MCF 10A (cell line): ENCODE data around the gene SULT1C2. TPM values are rescaled to one million over a fixed set of nuclear protein-coding genes. Genes with fewer than 3 reads are reported as not detected.

Experiments used
- BruUV-seq: library from RNA; stranded (reverse); fragments of 400-500 nt; replicated peaks from 2 replicates; lab custom pipeline; 2021; lab: Mats Ljungman, UMichigan
- CTCF ChIA-PET: fragments of 300-600 bp; sonication (Branson Sonifier 250); formaldehyde crosslinking; extraction: SDS; loops from one replicate; lab custom pipeline; 2021; ENCODE audit warnings: antibody characterized with exemption, inconsistent platforms; lab: Yijun Ruan, JAX
- POLR2A ChIA-PET: fragments of 300-600, 350-650 bp; sonication (Branson Sonifier 250); formaldehyde crosslinking; extraction: SDS; loops from one replicate; lab custom pipeline; 2020; ENCODE audit warnings: antibody characterized with exemption, inconsistent platforms; lab: Yijun Ruan, JAX
- DNase-seq: peaks from one replicate; pipeline ENCODE4 v3.0.0-alpha.2; 2018; ENCODE audit not compliant: unreplicated experiment
- H3K27ac Mint-ChIP-seq: one replicate; pipeline ENCODE4 v1.8.0; 2022; ENCODE audit warnings: mild to moderate bottlenecking, low read depth, mixed read lengths; ENCODE audit not compliant: unreplicated experiment
- H3K27me3 Mint-ChIP-seq: one replicate; pipeline ENCODE4 v1.8.0; 2022; ENCODE audit warnings: mixed read lengths; ENCODE audit not compliant: insufficient read depth, unreplicated experiment
- H3K36me3 Mint-ChIP-seq: one replicate; pipeline ENCODE4 v1.8.0; 2022; ENCODE audit warnings: mild to moderate bottlenecking, moderate library complexity, mixed read lengths; ENCODE audit not compliant: insufficient read depth, unreplicated experiment
- H3K4me1 Mint-ChIP-seq: one replicate; pipeline ENCODE4 v1.8.0; 2022; ENCODE audit warnings: mixed read lengths; ENCODE audit not compliant: insufficient read depth, unreplicated experiment
- H3K4me3 Mint-ChIP-seq: one replicate; pipeline ENCODE4 v1.8.0; 2022; ENCODE audit warnings: mild to moderate bottlenecking, moderate library complexity, mixed read lengths; ENCODE audit not compliant: unreplicated experiment
- H3K9me3 Mint-ChIP-seq: one replicate; pipeline ENCODE4 v1.8.0; 2022; ENCODE audit warnings: mixed read lengths; ENCODE audit not compliant: unreplicated experiment
- intact Hi-C: fragments of 100-400 bp; cut with micrococcal nuclease; formaldehyde crosslinking; loops from 2 replicates; pipeline ENCODE4 v1.14.1; 2022
- total RNA-seq: library from RNA; stranded (reverse); gene quantifications from 2 replicates; pipeline ENCODE4 v1.2.3, GENCODE V29; 2022
- TF ChIP-seq, protein P1 (sequence below): fragments of 200-600 bp; IDR thresholded peaks from one replicate; pipeline ENCODE4 v1.8.0; 2022; ENCODE audit warnings: antibody characterized with exemption, mild to moderate bottlenecking; ENCODE audit not compliant: unreplicated experiment

The SULT1C2 gene
- total RNA-seq, 1 experiment from 2014 or later, result not detected

DNA sequence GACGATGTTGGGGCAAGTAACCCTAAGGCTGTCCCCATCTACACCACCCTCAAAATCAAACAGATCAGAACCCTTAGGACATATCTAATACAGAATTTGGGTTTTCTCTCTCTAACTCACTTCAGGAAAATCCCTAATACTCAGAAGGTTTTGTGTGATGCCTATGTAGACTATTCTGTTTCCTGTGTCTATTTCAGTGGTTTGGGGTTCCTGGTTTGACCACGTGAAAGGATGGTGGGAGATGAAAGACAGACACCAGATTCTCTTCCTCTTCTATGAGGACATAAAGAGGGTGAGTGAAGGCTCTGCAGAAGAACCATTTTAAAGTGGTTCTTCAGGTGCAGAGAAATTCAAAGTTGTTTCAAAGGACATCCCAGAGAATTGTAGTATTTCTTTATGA lies 16.3 kb downstream of the SULT1C2 start:
- ChIA-PET CTCF (no interaction called here), POLR2A (no interaction called here)
- no peaks in the 10 kb centered on the region for H3K4me1 Mint-ChIP-seq
- H3K27ac Mint-ChIP-seq, result no peak overlapping the region
- no peaks in the 10 kb centered on the region for H3K36me3 Mint-ChIP-seq
- BruUV-seq, result no TSS peak
- no peak overlapping the region for H3K4me3 Mint-ChIP-seq
- TF ChIP-seq, protein P1, sequence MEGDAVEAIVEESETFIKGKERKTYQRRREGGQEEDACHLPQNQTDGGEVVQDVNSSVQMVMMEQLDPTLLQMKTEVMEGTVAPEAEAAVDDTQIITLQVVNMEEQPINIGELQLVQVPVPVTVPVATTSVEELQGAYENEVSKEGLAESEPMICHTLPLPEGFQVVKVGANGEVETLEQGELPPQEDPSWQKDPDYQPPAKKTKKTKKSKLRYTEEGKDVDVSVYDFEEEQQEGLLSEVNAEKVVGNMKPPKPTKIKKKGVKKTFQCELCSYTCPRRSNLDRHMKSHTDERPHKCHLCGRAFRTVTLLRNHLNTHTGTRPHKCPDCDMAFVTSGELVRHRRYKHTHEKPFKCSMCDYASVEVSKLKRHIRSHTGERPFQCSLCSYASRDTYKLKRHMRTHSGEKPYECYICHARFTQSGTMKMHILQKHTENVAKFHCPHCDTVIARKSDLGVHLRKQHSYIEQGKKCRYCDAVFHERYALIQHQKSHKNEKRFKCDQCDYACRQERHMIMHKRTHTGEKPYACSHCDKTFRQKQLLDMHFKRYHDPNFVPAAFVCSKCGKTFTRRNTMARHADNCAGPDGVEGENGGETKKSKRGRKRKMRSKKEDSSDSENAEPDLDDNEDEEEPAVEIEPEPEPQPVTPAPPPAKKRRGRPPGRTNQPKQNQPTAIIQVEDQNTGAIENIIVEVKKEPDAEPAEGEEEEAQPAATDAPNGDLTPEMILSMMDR, result no peak
- no peaks in the 10 kb centered on the region for H3K27me3 Mint-ChIP-seq
- no peaks in the 10 kb centered on the region for H3K9me3 Mint-ChIP-seq
- intact Hi-C loops, result no loop called here
- DNase-seq, result no peak

DNA sequence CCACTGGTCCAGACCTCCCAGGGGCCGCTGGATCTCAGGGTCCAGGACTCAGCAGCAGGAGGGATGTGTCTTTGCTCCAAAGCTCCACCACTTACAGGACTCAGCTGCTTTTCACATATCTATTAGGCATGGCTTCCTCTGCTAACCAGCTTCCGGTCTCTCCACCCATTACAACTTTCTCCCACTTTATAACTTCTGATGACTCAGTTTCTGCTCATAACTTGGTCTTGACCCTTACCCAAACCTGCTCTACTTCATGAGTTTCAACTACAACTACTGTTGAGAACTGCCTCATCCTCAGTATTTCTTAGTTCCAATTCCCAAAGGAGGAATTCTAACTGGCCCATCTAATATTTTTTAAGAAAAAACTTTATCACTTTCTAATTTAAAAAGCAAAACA lies 17.2 kb downstream of the SULT1C2 start:
- no peak overlapping the region for H3K4me3 Mint-ChIP-seq
- intact Hi-C loops, result no loop called here
- H3K4me1 Mint-ChIP-seq, result no peaks in the 10 kb centered on the region
- no peak for DNase-seq
- TF ChIP-seq, protein P1, result no peak
- H3K36me3 Mint-ChIP-seq, result no peaks in the 10 kb centered on the region
- no peaks in the 10 kb centered on the region for H3K27me3 Mint-ChIP-seq
- POLR2A ChIA-PET, result no interaction called here
- H3K27ac Mint-ChIP-seq, result no peak overlapping the region
- CTCF ChIA-PET, result no interaction called here
- H3K9me3 Mint-ChIP-seq, result no peaks in the 10 kb centered on the region
- BruUV-seq, result no TSS peak

- TF ChIP-seq, protein P1, result no peak
- no peak for DNase-seq
- no peaks in the 10 kb centered on the region for H3K9me3 Mint-ChIP-seq
- no TSS peak for BruUV-seq
- H3K36me3 Mint-ChIP-seq, result no peaks in the 10 kb centered on the region
- no peaks in the 10 kb centered on the region for H3K4me1 Mint-ChIP-seq
- ChIA-PET POLR2A (no interaction called here), CTCF (no interaction called here)
- H3K4me3 Mint-ChIP-seq, result no peak overlapping the region
- intact Hi-C loops, result no loop called here
- H3K27me3 Mint-ChIP-seq, result no peaks in the 10 kb centered on the region
- H3K27ac Mint-ChIP-seq, result no peak overlapping the region
Observed at GRCh38 chr2:108309903-108310302, 21.2 kb downstream of the SULT1C2 start.

- no peak overlapping the region for H3K27ac Mint-ChIP-seq
- no peaks in the 10 kb centered on the region for H3K27me3 Mint-ChIP-seq
- ChIA-PET POLR2A (no interaction called here), CTCF (no interaction called here)
- TF ChIP-seq, protein P1, result no peak
- no peaks in the 10 kb centered on the region for H3K4me1 Mint-ChIP-seq
- H3K36me3 Mint-ChIP-seq, result no peaks in the 10 kb centered on the region
- no peak overlapping the region for H3K4me3 Mint-ChIP-seq
- no TSS peak for BruUV-seq
- no peak for DNase-seq
- intact Hi-C loops, result no loop called here
- no peaks in the 10 kb centered on the region for H3K9me3 Mint-ChIP-seq
Observed at GRCh38 chr2:108314586-108315296, 26.0 kb downstream of the SULT1C2 start.
